ENCODE data around the gene ADARB2.
A peak's percentile ranks its signal among the peaks of the same experiment; 100 is the strongest.

ADARB2 gene

DNA sequence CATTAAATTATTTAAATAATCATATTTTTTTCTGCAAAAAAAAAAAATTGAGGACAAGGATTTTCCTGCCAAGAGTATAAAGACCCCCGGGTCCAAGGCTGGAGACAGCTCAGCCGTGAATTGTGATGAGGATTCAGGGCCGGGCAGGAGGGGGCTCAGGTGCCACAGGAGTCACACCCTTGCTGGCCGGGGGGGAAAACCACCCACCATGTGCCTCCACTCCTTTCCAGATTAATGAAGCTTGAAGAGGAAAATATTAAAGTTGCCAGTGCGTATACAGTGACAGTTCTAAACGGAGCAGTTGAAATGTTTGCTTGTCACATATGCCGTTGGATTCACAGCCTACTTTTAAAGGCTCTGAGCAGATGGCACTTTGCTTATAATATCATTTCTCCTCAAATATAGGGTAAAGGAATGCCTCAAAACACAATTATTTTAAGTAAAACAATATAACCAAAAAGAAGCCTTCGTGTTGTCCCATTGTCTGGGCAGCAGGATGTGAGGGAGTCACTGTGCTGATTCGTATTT is 49.6 kb downstream of the ADARB2 start:
- FAIRE-seq = no peak

DNA sequence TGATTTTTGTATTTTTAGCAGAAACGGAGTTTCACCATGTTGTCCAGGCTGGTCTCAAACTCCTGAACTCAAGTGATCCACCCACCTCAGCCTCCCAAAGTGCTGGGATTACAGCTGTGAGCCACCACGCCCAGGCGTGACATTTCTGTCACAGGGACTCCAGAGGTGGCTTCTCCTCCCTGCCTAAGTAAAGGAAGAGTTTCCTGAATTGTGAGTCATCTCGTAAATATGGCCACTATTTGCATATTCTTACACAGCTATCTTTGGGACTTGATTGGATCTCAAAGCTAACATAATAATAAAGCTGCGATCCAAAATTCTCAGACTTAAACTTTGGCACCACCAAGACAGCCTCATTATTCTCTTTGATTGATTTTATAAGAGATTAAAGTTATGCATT is 50.1 kb downstream of the ADARB2 start:
- DNase-seq (ENCODE audit: insufficient read length, low spot score) (no peak), FAIRE-seq (no peak)

More for the DNA sequence above, 49.6 kb downstream of the ADARB2 start:
- no peak for DNase-seq (ENCODE audit: insufficient read length, low spot score)

DNA sequence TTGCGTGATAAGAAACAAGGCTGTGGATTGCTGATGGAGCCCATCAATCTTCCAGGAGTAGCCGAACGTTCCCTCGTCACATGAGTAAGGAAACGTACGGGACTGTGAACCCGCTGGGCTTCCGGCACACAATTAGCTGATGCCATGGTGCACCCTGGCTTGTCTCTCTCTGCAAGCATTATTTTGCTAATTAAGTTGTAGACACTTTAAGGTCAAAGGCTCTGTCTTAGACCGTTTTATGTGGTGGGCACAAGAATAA is 50.9 kb downstream of the ADARB2 start:
- DNase-seq (ENCODE audit: insufficient read length, low spot score) (no peak), FAIRE-seq (no peak)

- no peak for FAIRE-seq
- no peak for DNase-seq (ENCODE audit: insufficient read length, low spot score)
Measured at GRCh38 chr10:1685699-1686490, 51.4 kb downstream of the ADARB2 start.

- DNase-seq (ENCODE audit: insufficient read length, low spot score) = no peak
- no peak for FAIRE-seq
Measured at GRCh38 chr10:1684991-1685390, 52.3 kb downstream of the ADARB2 start.

DNA sequence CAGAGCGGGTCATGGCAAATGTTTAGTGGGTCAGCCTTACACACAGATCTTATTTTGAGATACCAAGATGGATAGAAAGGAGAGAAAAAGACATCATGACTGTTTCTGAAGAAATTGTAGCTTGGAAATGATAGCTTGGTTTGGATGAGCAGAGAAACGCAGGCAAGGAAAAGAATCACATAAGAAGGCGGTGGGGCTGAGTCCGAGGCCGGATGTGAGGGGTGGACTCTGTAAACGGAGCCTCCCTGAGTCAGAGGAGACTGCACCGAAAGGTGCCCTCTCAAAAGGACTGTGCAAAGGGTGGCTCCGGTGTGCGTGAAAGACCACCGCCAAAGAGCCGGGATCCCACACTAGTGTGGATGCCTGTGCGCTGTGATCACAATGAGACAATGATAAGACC is 53.7 kb downstream of the ADARB2 start:
- FAIRE-seq = no peak
- no peak for DNase-seq (ENCODE audit: insufficient read length, low spot score)

DNA sequence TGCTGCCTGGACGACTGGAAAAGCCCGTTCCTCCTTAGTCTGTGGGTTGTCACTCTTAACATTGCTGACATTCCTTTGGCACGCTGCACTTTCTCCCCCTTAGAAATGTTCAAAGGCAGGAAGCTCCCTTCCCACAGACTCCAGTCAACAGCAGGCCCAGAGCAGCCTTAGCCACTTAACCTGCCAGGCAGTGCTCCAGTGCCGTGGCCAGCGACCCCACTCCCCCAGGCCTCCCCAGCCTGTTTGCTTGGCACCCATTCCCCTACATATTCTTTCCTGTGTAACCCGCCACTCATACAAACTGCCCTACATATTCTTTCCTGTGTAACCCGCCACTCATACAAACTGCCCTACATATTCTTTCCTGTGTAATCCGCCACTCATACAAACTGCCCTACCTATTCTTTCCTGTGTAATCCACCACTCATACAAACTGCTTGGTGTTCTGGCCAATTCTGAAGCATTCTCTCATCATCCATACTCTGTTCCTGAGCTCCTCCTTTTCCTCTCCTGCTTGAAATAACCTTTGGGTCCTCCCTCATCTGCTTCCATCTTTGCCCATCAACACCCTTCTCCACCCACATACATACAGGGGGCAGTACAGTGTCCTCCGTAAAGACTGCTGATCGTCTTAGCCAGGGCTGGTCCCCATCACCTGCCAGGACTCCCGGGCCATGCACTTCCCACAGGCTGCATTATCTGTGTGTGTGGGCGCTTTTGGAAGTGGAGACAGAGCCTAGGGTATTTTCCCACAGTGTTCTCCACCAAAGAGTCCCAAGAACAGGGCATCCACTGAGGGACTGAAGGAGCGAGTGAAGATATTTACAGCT is 57.3 kb downstream of the ADARB2 start:
- DNase-seq (ENCODE audit: insufficient read length, low spot score) (no peak), FAIRE-seq (no peak)

GRCh38 chr10:1678084-1678483 is 59.2 kb downstream of the ADARB2 start:
- FAIRE-seq (no peak), DNase-seq (ENCODE audit: insufficient read length, low spot score) (no peak)

DNA sequence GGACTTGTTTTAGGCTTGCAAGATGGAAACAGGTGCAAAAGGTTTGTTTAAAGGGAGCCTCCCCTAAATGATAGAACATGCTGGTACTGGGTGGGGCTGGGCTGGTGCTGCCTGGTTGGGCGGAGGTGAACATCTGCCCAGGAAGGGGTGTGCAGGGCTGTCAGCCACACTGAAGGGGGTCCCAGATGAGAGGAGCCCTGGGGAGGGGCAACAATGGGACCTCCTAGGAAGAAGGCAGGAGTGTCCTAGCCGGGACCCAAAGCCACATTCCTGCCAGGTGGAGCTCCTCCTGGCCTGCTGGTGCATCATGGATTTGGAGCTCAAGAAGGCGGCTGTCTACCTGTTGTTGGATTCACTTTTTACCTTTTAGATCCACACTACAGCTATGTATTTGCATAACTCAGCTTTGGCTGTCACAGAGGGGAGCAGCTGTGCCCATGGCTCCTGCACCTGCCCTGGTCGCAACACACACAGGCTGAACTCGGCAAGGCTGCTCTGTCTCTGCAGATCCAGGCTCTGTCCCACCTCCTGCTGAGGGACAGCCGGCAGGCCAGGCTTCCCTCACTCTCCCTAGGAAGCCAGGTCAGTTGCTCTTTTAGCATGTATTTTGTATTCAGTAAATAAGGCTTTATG is 59.9 kb downstream of the ADARB2 start:
- FAIRE-seq = no peak
- no peak for DNase-seq (ENCODE audit: insufficient read length, low spot score)

DNA sequence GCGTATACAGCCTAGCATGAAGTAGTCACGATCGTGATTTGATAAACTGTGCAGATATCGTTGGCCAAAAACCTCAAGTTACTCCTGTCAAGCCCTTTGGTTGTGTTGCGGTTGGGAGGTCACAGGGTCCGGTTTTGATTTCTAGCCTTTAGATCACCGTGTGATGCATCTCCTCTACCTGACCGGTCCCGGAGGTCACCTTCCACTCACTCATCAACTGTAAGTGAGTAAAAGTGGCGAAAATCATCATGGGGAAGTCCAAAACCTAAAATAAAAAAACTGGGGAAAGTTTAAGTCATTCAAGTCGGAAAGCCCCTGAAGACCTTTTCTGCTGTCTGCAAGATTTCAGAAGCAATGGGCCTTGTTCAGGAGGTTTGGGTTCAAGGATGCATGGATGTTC is 62.8 kb downstream of the ADARB2 start:
- FAIRE-seq (no peak), DNase-seq (ENCODE audit: insufficient read length, low spot score) (no peak)

- no peak for FAIRE-seq
Measured at GRCh38 chr10:1673568-1674345, 63.6 kb downstream of the ADARB2 start.

DNA sequence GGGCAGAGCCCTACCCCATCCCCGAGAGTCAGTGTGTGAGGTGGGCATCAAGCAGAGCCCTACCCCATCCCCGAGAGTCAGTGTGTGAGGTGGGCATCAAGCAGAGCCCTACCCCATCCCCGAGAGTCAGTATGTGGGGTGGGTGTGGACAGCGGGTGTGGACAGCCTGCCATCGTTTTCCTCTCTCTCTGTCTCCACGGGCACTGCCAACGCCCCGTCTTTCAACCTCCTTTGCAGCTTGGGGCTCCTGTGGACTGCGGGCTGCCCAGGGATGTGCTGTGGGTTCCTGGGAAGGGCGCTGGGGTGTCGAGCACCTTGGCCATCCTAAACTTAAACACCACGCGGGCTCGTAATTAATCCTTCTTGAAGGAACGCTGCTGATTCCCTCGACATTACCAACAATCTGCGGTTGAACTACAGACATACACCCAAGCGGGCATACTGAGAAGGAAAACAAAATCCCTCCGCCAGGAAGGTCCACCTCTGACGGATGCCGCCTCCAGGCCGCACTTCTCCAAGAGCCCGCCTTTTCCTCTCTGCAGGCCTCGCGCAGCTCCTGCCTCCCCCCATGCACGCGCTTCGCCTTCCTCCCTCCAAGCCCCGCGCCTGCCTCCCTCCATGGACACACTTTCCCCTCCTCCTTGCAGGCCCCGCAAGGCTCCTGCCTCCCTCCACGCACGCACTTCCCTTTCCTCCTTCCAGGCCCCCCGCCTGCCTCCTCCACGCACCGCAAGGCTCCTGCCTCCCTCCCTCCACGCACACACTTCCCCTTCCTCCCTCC is 65.1 kb downstream of the ADARB2 start:
- FAIRE-seq = no peak
- no peak for DNase-seq (ENCODE audit: insufficient read length, low spot score)

More at GRCh38 chr10:1673568-1674345, 63.6 kb downstream of the ADARB2 start:
- DNase-seq (ENCODE audit: insufficient read length, low spot score) = no peak

- no peak for FAIRE-seq
- no peak for DNase-seq (ENCODE audit: insufficient read length, low spot score)
Measured at GRCh38 chr10:1671366-1672000, 65.8 kb downstream of the ADARB2 start.

- no peak for FAIRE-seq
- DNase-seq (ENCODE audit: insufficient read length, low spot score) = no peak
Measured at GRCh38 chr10:1670541-1671365, 66.6 kb downstream of the ADARB2 start.

DNA sequence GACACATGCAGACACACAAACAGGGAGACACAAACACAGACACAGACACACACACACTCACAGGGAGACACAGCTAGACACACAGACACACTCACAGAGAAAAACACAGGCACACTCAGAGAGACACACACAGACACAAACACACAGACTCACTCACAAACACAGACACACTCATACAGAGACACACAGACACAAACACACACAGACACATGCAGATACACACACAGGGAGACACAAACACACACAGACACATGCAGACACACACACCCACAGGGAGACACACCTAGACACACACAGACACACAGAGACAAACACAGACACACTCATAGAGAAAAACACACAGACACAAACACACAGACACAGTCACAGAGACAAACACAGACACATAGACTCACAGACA is 67.9 kb downstream of the ADARB2 start:
- DNase-seq (ENCODE audit: insufficient read length, low spot score) (no peak), FAIRE-seq (peak; percentile 66)

GRCh38 chr10:1668399-1668798 is 68.9 kb downstream of the ADARB2 start:
- FAIRE-seq = no peak
- no peak for DNase-seq (ENCODE audit: insufficient read length, low spot score)

DNA sequence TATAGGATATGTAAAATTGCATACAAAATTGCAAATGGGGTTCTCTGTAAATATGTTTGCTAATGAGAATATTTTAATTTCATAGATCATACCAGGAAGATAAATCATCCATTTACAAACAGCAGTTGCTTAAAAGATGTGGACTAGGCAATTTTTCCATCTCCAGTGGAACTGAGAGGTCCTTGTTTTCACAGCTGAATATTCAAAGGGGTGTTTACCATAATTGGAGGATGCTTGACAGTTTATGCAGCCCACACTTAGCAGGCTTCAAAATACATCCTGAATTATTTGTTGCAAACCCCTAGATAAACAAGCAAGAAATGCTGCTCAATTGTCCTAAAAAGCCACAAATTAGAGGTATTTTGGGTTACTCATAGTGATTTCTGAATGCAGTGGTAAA is 69.9 kb downstream of the ADARB2 start:
- no peak for FAIRE-seq
- DNase-seq (ENCODE audit: insufficient read length, low spot score) = no peak

- no peak for FAIRE-seq
Measured at GRCh38 chr10:1666147-1666546, 71.2 kb downstream of the ADARB2 start.

DNA sequence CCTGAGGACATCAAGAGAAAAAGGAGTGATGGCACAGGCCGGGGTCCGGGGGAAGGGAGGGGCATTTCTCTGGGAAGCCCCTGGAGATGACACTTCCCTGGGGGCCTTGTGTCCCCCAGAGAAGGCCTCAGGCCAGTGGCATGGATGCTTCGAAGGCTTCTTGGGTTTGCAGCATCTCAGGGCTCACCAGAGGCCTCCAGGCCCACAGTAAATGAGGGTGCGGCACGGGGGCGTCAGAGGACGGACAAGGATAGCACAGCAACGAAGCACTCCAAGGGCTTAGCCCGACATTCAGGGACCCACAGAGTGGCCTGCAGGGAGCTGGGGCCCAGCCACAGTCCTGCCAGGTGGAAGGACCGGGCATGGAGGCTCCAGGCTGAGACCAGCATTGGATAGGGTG is 71.6 kb downstream of the ADARB2 start:
- no peak for DNase-seq (ENCODE audit: insufficient read length, low spot score)
- FAIRE-seq = no peak

More at GRCh38 chr10:1666147-1666546, 71.2 kb downstream of the ADARB2 start:
- DNase-seq (ENCODE audit: insufficient read length, low spot score) = no peak
